HG03378 (cell line): ENCODE results near the gene ARID5B.

Experiments
- ATAC-seq: cut with Tn5 transposase; IDR thresholded peaks from one replicate; pipeline ENCODE4 v1.9.1; 2021; ENCODE audit warnings: mild to moderate bottlenecking, moderate library complexity; ENCODE audit not compliant: unreplicated experiment

ARID5B gene

DNA sequence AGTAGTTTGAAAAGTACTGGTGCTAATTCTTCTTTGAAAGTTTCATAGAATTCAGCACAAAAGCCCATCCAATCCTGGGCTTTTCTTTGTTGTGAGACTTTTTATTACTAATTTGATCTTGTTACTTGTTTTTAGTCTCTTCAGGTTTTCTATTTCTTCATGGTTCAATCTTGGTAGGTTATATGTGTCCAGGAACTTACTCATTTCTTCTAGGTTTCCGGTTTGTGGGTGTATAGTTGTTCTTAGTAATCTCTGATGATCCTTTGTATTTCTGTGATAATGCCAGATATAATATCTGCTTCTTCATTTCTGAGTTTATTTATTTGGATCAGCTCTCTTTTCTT, 219.7 kb downstream of the ARID5B start:
- ATAC-seq, result no peak

GRCh38 chr10:62127975-62128374, 226.5 kb downstream of the ARID5B start:
- ATAC-seq, result no peak

DNA sequence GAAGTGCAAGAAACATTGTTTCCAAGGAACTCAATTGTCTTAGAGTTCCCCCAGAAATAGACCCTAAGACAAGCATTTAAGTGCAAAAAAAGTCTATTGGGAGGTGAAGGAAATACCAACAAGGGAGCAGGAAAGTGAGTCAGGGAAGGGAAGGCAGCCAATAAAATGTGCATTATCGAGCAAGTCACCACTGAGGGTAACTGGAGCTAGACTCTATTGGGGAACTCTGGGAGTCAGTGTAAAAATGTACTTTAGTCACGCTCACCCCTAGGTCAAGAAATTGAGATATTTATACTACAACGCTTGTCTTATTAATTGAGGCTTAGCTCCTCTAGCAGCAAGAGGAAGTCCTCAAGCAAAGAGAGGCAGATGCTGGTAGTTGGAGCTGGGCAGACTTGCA, 229.4 kb downstream of the ARID5B start:
- ATAC-seq, result no peak

DNA sequence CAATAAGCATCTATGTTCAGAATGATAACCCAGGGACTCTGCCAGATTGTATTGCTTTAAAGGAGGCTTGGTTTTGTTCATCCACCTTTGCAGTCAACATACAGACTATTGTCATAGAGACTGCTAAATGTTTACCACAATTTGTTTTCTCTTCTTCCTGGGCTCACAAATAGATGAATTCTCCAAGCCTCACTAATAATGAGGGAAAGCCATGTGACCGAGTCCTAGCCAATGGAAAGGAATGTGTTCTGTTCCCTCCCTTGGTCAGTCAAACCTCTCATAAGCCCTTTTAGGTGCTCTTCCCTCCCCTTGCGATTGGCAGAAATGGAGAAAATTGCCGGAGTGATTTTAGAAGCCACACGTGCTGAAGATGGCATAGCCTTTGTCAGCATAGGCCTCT, 230.2 kb downstream of the ARID5B start:
- no peak for ATAC-seq

GRCh38 chr10:62133618-62134017, 232.1 kb downstream of the ARID5B start:
- peak; percentile 93 for ATAC-seq

- no peak for ATAC-seq
Observed at GRCh38 chr10:62136931-62137330, 235.4 kb downstream of the ARID5B start.
